Suppressor macrophage treated with lipopolysaccharide for 4 hours (primary cell): Measurements from ENCODE around the gene LENG9.

Experiments used
- DNase-seq: peaks from one replicate; pipeline ENCODE4 v3.0.0-alpha.2; 2020

The LENG9 gene

GRCh38 chr19:54435551-54436016 is 28.0 kb downstream of the LENG9 start:
- no peak for DNase-seq

- no peak for DNase-seq
These were observed 28.7 kb downstream of the LENG9 start for GRCh38 chr19:54434873-54435214.

GRCh38 chr19:54434112-54434872 is 29.3 kb downstream of the LENG9 start:
- DNase-seq: no peak

GRCh38 chr19:54433697-54434096 is 29.9 kb downstream of the LENG9 start:
- DNase-seq: no peak

- DNase-seq: no peak
These were observed 31.3 kb downstream of the LENG9 start for GRCh38 chr19:54432144-54432738.

- no peak for DNase-seq
These were observed 32.2 kb downstream of the LENG9 start for GRCh38 chr19:54431255-54431838.

GRCh38 chr19:54430306-54431254 is 33.0 kb downstream of the LENG9 start:
- peak; percentile 38 for DNase-seq

- no peak for DNase-seq
These were observed 33.9 kb downstream of the LENG9 start for GRCh38 chr19:54429545-54430227.

- no peak for DNase-seq
These were observed 34.4 kb downstream of the LENG9 start for GRCh38 chr19:54429176-54429495.

GRCh38 chr19:54428323-54429175 is 35.0 kb downstream of the LENG9 start:
- no peak for DNase-seq

- DNase-seq: no peak
These were observed 36.0 kb downstream of the LENG9 start for GRCh38 chr19:54427586-54427985.

- no peak for DNase-seq
These were observed 37.2 kb downstream of the LENG9 start for GRCh38 chr19:54426291-54426931.

GRCh38 chr19:54425382-54425723 is 38.2 kb downstream of the LENG9 start:
- no peak for DNase-seq

GRCh38 chr19:54424660-54425381 is 38.8 kb downstream of the LENG9 start:
- no peak for DNase-seq

GRCh38 chr19:54424201-54424600 is 39.4 kb downstream of the LENG9 start:
- no peak for DNase-seq

- DNase-seq: no peak
These were observed 41.4 kb downstream of the LENG9 start for GRCh38 chr19:54422136-54422535.

GRCh38 chr19:54421521-54421920 is 42.1 kb downstream of the LENG9 start:
- no peak for DNase-seq

GRCh38 chr19:54421169-54421516 is 42.4 kb downstream of the LENG9 start:
- no peak for DNase-seq

- no peak for DNase-seq
These were observed 43.0 kb downstream of the LENG9 start for GRCh38 chr19:54420383-54421168.

GRCh38 chr19:54420068-54420382 is 43.6 kb downstream of the LENG9 start:
- no peak for DNase-seq
